HepG2 (cell line): ENCODE data around the gene HOXD12. TPM values are rescaled to one million over a fixed set of nuclear protein-coding genes. Genes with fewer than 3 reads are reported as not detected.

Source experiments
- ATAC-seq: fragments of 200-7000 bp; cut with Tn5 transposase; 3 replicates; pipeline ENCODE4 v1.9.1; 2020; ENCODE audit warnings: mild to moderate bottlenecking, moderate library complexity
- BruUV-seq: library from RNA; stranded (reverse); fragments of 400-500 nt; replicated peaks from 2 replicates; lab custom pipeline; 2021; lab: Mats Ljungman, UMichigan
- CTCF ChIA-PET: fragments of 300-600 bp; formaldehyde crosslinking; extraction: SDS; loops from one replicate; lab custom pipeline; 2021; ENCODE audit warnings: low total read pairs, inconsistent platforms, low intra/inter-chr PET ratio; lab: Yijun Ruan, JAX
- POLR2A ChIA-PET: fragments of 350-600 bp; sonication (Branson Sonifier 250); formaldehyde crosslinking; loops from one replicate; lab custom pipeline; 2020; ENCODE audit warnings: antibody characterized with exemption, inconsistent platforms; lab: Yijun Ruan, JAX
- DNase-seq: peaks from one replicate; pipeline ENCODE4 v3.0.0-alpha.2; 2015; ENCODE audit warnings: low spot score
- FAIRE-seq: peaks from 3 replicates; lab custom pipeline; 2011; peaks lifted over from hg19 to GRCh38; lab: Jason Lieb, UNC
- H2AFZ ChIP-seq: one replicate; pipeline ENCODE4 v1.6.1; 2011; ENCODE audit warnings: low read length, inconsistent platforms
- H3K27ac ChIP-seq: fragments of 300-600 bp; 3 replicates; pipeline ENCODE4 v1.8.0; 2011; ENCODE audit warnings: mixed run types, mild to moderate bottlenecking, mixed read lengths, low read length, inconsistent platforms; ENCODE audit not compliant: insufficient read depth; ENCODE audit errors: extremely low read length
- H3K27me3 ChIP-seq, 2 experiments: fragments of 200-600 bp in 1 of 2; 2 replicates in 1 of 2; 3 replicates in 1 of 2; pipeline versions ENCODE4 v1.6.0 to v1.8.0; 2011; ENCODE audit warnings: low read length in 2 of 2, mild to moderate bottlenecking in 2 of 2, moderate library complexity in 2 of 2, inconsistent platforms in 1 of 2; ENCODE audit not compliant: insufficient read depth in 2 of 2, control insufficient read depth in 1 of 2
- H3K36me3 ChIP-seq, 2 experiments: fragments of 200-600 bp in 1 of 2; replicated peaks in 1 of 2; 2 replicates in 1 of 2; 3 replicates in 1 of 2; pipeline versions ENCODE4 v1.5.1 to v1.8.0; 2011; ENCODE audit warnings: low read length in 2 of 2, inconsistent platforms in 1 of 2; ENCODE audit not compliant: insufficient read depth in 2 of 2, control insufficient read depth in 1 of 2
- H3K4me1 ChIP-seq: 2 replicates; pipeline ENCODE4 v1.5.1; 2012; ENCODE audit warnings: low read length, inconsistent platforms; ENCODE audit not compliant: insufficient read depth
- H3K4me2 ChIP-seq: 2 replicates; pipeline ENCODE4 v1.6.0; 2011; ENCODE audit warnings: low read depth, low read length, inconsistent platforms
- H3K4me3 ChIP-seq, 3 experiments: fragments of 200-600 bp in 1 of 3; sonication (generic), shearing (Covaris generic) in 1 of 3; replicated peaks in 1 of 3; 2 replicates each; pipeline ENCODE4 v1.5.1; 2011 to 2016; ENCODE audit warnings: low read length in 3 of 3, inconsistent platforms in 2 of 3, low read depth in 2 of 3, mild to moderate bottlenecking in 2 of 3, control low read depth in 1 of 3, mixed read lengths in 1 of 3; ENCODE audit not compliant: insufficient read depth in 1 of 3
- H3K79me2 ChIP-seq: one replicate; pipeline ENCODE4 v1.6.1; 2011; ENCODE audit warnings: low read length, inconsistent platforms; ENCODE audit not compliant: insufficient read depth
- H3K9ac ChIP-seq: 2 replicates; pipeline ENCODE4 v1.6.0; 2011; ENCODE audit warnings: mild to moderate bottlenecking, low read depth, low read length, inconsistent platforms; ENCODE audit not compliant: insufficient read depth
- H3K9me3 ChIP-seq: 2 replicates; pipeline ENCODE4 v1.5.1; 2012; ENCODE audit warnings: mild to moderate bottlenecking, low read length
- H4K20me1 ChIP-seq: 2 replicates; pipeline ENCODE4 v1.6.0; 2011; ENCODE audit warnings: inconsistent platforms, mild to moderate bottlenecking, low read length, moderate library complexity; ENCODE audit not compliant: insufficient read depth
- E2F1 ChIP-seq: sonication (generic); formaldehyde crosslinking; IDR thresholded peaks from 2 replicates; pipeline ENCODE4 v1.5.0; 2020; ENCODE audit warnings: missing genetic modification reagents
- FOXA3 ChIP-seq: IDR thresholded peaks from 2 replicates; pipeline ENCODE4 v1.6.1; 2016; ENCODE audit warnings: missing genetic modification reagents, missing compliant biosample characterization
- GPN1 ChIP-seq: sonication (generic); formaldehyde crosslinking; IDR thresholded peaks from 2 replicates; pipeline ENCODE4 v1.5.1; 2020; ENCODE audit warnings: missing genetic modification reagents, borderline replicate concordance
- MIER2 ChIP-seq: IDR thresholded peaks from 2 replicates; pipeline ENCODE4 v1.6.1; 2016; ENCODE audit warnings: missing biosample characterization, missing genetic modification reagents
- MYNN ChIP-seq: sonication (generic); formaldehyde crosslinking; IDR thresholded peaks from 2 replicates; pipeline ENCODE4 v1.4.0; 2020; ENCODE audit warnings: mild to moderate bottlenecking, low read depth, missing genetic modification reagents
- NFKBIZ ChIP-seq: IDR thresholded peaks from 2 replicates; pipeline ENCODE4 v1.6.1; 2018; ENCODE audit warnings: missing genetic modification reagents, missing compliant biosample characterization
- PTBP1 ChIP-seq: fragments of 200-400 bp; formaldehyde crosslinking; IDR thresholded peaks from 2 replicates; pipeline ENCODE4 v1.6.1; 2018; ENCODE audit warnings: low read length, low read depth; ENCODE audit not compliant: poor library complexity, severe bottlenecking
- RBAK ChIP-seq: sonication (generic); formaldehyde crosslinking; IDR thresholded peaks from 2 replicates; pipeline ENCODE4 v1.5.1; 2020; ENCODE audit warnings: mild to moderate bottlenecking, missing genetic modification reagents
- SP2 ChIP-seq: sonication (generic); formaldehyde crosslinking; IDR thresholded peaks from 2 replicates; pipeline ENCODE4 v1.5.1; 2020; ENCODE audit warnings: mild to moderate bottlenecking, missing genetic modification reagents
- SRSF1 ChIP-seq: fragments of 200-400 bp; formaldehyde crosslinking; optimal IDR thresholded peaks from 2 replicates; pipeline ENCODE3; 2017; ENCODE audit warnings: mild to moderate bottlenecking, low read depth, low read length, moderate library complexity
- ZFP91 ChIP-seq: sonication (generic); formaldehyde crosslinking; IDR thresholded peaks from 2 replicates; pipeline ENCODE4 v1.9.0; 2022; ENCODE audit warnings: missing genetic modification reagents, mild to moderate bottlenecking, borderline replicate concordance
- ZNF567 ChIP-seq: sonication (generic); formaldehyde crosslinking; IDR thresholded peaks from 2 replicates; pipeline ENCODE4 v1.8.1; 2023; ENCODE audit warnings: mild to moderate bottlenecking, missing genetic modification reagents, borderline replicate concordance
- ZNF576 ChIP-seq: sonication (generic); formaldehyde crosslinking; IDR thresholded peaks from 2 replicates; pipeline ENCODE4 v1.4.0; 2020; ENCODE audit warnings: mild to moderate bottlenecking, missing genetic modification reagents
- ZNF709 ChIP-seq: sonication (generic); formaldehyde crosslinking; IDR thresholded peaks from 2 replicates; pipeline ENCODE4 v1.5.0; 2020; ENCODE audit warnings: mild to moderate bottlenecking, missing genetic modification reagents
- WGBS: methylation state at CpG from one replicate; pipeline ENCODE4 v1.1.6; 2017; ENCODE audit warnings: low lambda C conversion rate; 5-methylcytosine and 5-hydroxymethylcytosine counted together
- in situ Hi-C: cut with HindIII; loops from 2 replicates; pipeline ENCODE4 v1.10.0; 2017; ENCODE audit warnings: low pct_unique_long_range_greater_than_20kb; ENCODE audit not compliant: extremely low pct_ligation_motif_present
- intact Hi-C: fragments of 100-400 bp; cut with micrococcal nuclease; formaldehyde crosslinking; loops from one replicate; pipeline ENCODE4 v1.10.0; 2022; ENCODE audit not compliant: unreplicated experiment
- polyA plus RNA-seq, 8 experiments: library from polyadenylated mRNA; depleted of rRNA in 3 of 8; stranded (reverse) in 7 of 8; unstranded in 1 of 8; fragments of >200 nt; fragmentation: Illumina TruSeq in 4 of 8; extraction: Trizol in 4 of 8; gene quantifications; 2 replicates each; pipeline versions ENCODE4 v1.2.1 to v1.2.3, GENCODE V29; 2011 to 2016; ENCODE audit warnings: low read depth in 4 of 8, missing spikeins in 1 of 8, mixed read lengths in 1 of 8; ENCODE audit not compliant: insufficient read depth in 1 of 8
- total RNA-seq, 5 experiments: library from RNA; depleted of rRNA; stranded (reverse); fragments of >200 nt; fragmentation: Illumina TruSeq; extraction: Trizol; gene quantifications; 2 replicates each; pipeline ENCODE4 v1.2.3, GENCODE V29; 2016; ENCODE audit warnings: low read depth in 1 of 5
- TF ChIP-seq, protein P1 (sequence below): sonication (generic); formaldehyde crosslinking; IDR thresholded peaks from 2 replicates; pipeline ENCODE4 v1.4.0; 2020; ENCODE audit warnings: mild to moderate bottlenecking, missing genetic modification reagents, borderline replicate concordance

The HOXD12 gene
- total and polyA plus RNA-seq, 2 of the 13 experiments (the other 11 are each of a cell fraction or from before 2014, with no cell fraction given) = not detected

- H3K9me3 ChIP-seq = no peaks in the 10 kb centered on the region
- FAIRE-seq = no peak
- peak within 1 kb of the TSS in 1 of 3 experiments; percentile 31; a peak in 1 of 6 replicates for H3K4me3 ChIP-seq
- no peak within 1 kb of the TSS for H2AFZ ChIP-seq
- peaks cover 7 to 82% of the 10 kb centered on the region in 2 experiments; a peak in 4 of 5 replicates for H3K27me3 ChIP-seq
- H3K27ac ChIP-seq = no peak within 1 kb of the TSS
- H3K9ac ChIP-seq = no peak within 1 kb of the TSS
- POLR2A ChIA-PET = no interaction called here
- 58% methylated on average over 27 of the region's 27 CpGs for WGBS
- CTCF ChIA-PET = no interaction called here
- no peaks in the 10 kb centered on the region for H3K36me3 ChIP-seq
- H4K20me1 ChIP-seq = no peaks in the 10 kb centered on the region
- no peak for TF ChIP-seq ZFP91 (CRISPR knock-in tag)
- no peak for TF ChIP-seq SRSF1
- TF ChIP-seq, protein P1, sequence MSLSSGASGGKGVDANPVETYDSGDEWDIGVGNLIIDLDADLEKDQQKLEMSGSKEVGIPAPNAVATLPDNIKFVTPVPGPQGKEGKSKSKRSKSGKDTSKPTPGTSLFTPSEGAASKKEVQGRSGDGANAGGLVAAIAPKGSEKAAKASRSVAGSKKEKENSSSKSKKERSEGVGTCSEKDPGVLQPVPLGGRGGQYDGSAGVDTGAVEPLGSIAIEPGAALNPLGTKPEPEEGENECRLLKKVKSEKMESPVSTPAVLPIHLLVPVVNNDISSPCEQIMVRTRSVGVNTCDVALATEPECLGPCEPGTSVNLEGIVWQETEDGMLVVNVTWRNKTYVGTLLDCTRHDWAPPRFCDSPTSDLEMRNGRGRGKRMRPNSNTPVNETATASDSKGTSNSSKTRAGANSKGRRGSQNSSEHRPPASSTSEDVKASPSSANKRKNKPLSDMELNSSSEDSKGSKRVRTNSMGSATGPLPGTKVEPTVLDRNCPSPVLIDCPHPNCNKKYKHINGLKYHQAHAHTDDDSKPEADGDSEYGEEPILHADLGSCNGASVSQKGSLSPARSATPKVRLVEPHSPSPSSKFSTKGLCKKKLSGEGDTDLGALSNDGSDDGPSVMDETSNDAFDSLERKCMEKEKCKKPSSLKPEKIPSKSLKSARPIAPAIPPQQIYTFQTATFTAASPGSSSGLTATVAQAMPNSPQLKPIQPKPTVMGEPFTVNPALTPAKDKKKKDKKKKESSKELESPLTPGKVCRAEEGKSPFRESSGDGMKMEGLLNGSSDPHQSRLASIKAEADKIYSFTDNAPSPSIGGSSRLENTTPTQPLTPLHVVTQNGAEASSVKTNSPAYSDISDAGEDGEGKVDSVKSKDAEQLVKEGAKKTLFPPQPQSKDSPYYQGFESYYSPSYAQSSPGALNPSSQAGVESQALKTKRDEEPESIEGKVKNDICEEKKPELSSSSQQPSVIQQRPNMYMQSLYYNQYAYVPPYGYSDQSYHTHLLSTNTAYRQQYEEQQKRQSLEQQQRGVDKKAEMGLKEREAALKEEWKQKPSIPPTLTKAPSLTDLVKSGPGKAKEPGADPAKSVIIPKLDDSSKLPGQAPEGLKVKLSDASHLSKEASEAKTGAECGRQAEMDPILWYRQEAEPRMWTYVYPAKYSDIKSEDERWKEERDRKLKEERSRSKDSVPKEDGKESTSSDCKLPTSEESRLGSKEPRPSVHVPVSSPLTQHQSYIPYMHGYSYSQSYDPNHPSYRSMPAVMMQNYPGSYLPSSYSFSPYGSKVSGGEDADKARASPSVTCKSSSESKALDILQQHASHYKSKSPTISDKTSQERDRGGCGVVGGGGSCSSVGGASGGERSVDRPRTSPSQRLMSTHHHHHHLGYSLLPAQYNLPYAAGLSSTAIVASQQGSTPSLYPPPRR (CRISPR knock-in tag) = no peak
- TF ChIP-seq MIER2 (CRISPR knock-in tag) = no peak
- no peak for TF ChIP-seq SP2 (CRISPR knock-in tag)
- TF ChIP-seq E2F1 (CRISPR knock-in tag) = no peak
- no peak for TF ChIP-seq RBAK (CRISPR knock-in tag)
- no peak for TF ChIP-seq ZNF567
- no peak for TF ChIP-seq GPN1 (CRISPR knock-in tag)
- no peak for TF ChIP-seq ZNF709 (CRISPR knock-in tag)
- no peak for TF ChIP-seq FOXA3 (CRISPR knock-in tag)
- no peak for TF ChIP-seq MYNN (CRISPR knock-in tag)
- no peak for TF ChIP-seq PTBP1
- no peak for TF ChIP-seq ZNF576 (CRISPR knock-in tag)
- TF ChIP-seq NFKBIZ (CRISPR knock-in tag) = no peak
- H3K4me1 ChIP-seq = peaks cover 25% of the 10 kb centered on the region
- no TSS peak for BruUV-seq
- peak within 1 kb of the TSS; percentile 46 for H3K4me2 ChIP-seq
- no peak for ATAC-seq
- no peaks in the 10 kb centered on the region for H3K79me2 ChIP-seq
- intact Hi-C loops = no loop called here
- DNase-seq = no peak
- in situ Hi-C loops = no loop called here
Measured at GRCh38 chr2:176083796-176084261, 15.8 kb upstream of the HOXD12 start, which contains the start of gene EVX2. Gene EVX2, minus strand, starts transcription at chr2:176083962. Its CDS starts 186 bp downstream, at chr2:176083776.
